NCI-H2081 (cell line): ENCODE results near the gene GDF11.

ENCODE experiments used
- DNase-seq, 2 experiments: peaks; one replicate each; lab custom pipeline; 2025; lab: John Stamatoyannopoulos, UW

The GDF11 gene

DNA sequence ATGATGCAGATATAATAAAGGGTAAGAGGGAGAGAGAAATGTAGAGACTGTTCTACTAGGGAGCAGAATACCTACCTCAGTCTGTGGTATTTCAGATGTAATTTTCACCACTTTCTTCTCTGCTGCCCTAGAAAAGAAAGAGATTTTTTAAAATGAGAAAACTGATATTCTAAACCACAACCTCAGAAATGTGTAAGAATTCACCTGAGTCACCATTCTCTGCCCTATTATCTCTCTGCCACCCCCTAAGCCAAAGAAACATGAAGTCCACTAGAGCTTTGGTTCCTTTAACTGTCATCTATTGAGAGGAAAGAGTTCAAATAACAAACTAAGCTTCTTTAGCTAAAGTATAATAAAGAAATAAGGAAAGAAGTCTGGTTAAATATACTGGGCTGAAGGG lies 53.0 kb downstream of the GDF11 start:
- no peak for DNase-seq

DNA sequence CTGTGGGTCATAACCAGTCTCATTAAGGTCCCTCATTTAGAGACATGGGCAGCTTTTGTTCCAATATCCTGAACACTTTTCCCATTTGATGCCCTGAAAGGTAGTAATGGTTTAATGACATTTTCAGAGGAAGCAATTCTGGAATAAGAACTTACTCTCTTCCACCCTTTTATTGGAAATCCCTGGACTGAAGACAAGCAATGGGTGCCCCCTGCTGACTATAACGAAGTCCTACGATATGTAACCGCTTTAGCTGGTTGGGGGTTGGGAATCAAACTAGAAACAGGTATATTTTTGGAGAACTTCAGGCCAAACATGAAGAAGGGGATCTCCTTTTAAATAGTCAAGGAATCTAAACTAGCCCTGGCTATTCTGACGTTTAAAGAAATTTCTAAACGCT lies 54.1 kb downstream of the GDF11 start:
- peak; percentile 19 to 36 for DNase-seq

DNA sequence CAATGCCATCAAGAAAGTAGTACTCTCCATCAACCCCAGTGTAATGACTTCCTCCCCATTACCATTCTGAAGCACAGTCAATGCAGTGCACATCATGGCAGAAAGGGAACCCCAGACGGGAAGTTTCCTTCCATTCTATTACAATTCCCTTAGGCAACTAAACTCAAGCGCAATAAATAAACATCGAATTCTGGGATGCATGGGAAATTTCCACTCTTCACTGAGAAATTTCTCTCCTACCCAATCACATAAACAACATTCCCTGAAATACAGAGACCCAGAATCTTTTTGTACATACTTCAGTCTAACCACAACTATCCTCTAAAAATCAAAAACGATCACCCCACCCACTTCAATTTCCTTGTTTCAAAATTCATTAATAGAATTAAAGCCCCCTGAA lies 54.6 kb downstream of the GDF11 start:
- no peak for DNase-seq
